Stimulated activated naive CD8-positive, alpha-beta T cell treated with anti-CD3 and anti-CD28 coated beads, Interleukin-15, amount 100 ng/mL, for 72 hours (primary cell): ENCODE measurements around the gene PLRG1.

Source experiments
- ATAC-seq: fragments of 150-1000 bp; cut with Tn5 transposase; 2 replicates; pipeline ENCODE4 v1.10.0; 2021; ENCODE audit warnings: mild to moderate bottlenecking, moderate library complexity
- DNase-seq, 2 donors: peaks; one replicate each; pipeline ENCODE4 v3.0.0; 2021 to 2022
- H3K27ac Mint-ChIP-seq, 2 donors: one replicate each; pipeline ENCODE4 v1.8.0; 2022; ENCODE audit warnings: mild to moderate bottlenecking in 2 of 2, mixed read lengths in 2 of 2, moderate library complexity in 2 of 2
- H3K27me3 Mint-ChIP-seq: one replicate; pipeline ENCODE4 v1.8.0; 2022; ENCODE audit warnings: mixed read lengths
- H3K4me1 Mint-ChIP-seq: one replicate; pipeline ENCODE4 v1.8.0; 2022; ENCODE audit warnings: mild to moderate bottlenecking, mixed read lengths
- H3K4me3 Mint-ChIP-seq, 2 donors: one replicate each; pipeline ENCODE4 v1.8.0; 2022; ENCODE audit warnings: mild to moderate bottlenecking in 2 of 2, mixed read lengths in 2 of 2, moderate library complexity in 1 of 2
- H3K9me3 Mint-ChIP-seq, 2 donors: one replicate each; pipeline ENCODE4 v1.8.0; 2022; ENCODE audit warnings: mixed read lengths in 2 of 2

Gene PLRG1

GRCh38 chr4:154511981-154512380 lies 38.2 kb downstream of the PLRG1 start:
- peaks cover 44% of the 10 kb centered on the region for H3K27me3 Mint-ChIP-seq
- H3K9me3 Mint-ChIP-seq, result no peaks in the 10 kb centered on the region
- no peaks in the 10 kb centered on the region for H3K4me1 Mint-ChIP-seq
- no peak overlapping the region for H3K27ac Mint-ChIP-seq
- ATAC-seq (no peak), DNase-seq (no peak)
- H3K4me3 Mint-ChIP-seq, result no peak overlapping the region

GRCh38 chr4:154511548-154511947 lies 38.7 kb downstream of the PLRG1 start:
- Mint-ChIP-seq H3K4me1 (no peaks in the 10 kb centered on the region), H3K27me3 (peaks cover 45% of the 10 kb centered on the region), H3K4me3 (no peak overlapping the region), H3K9me3 (no peaks in the 10 kb centered on the region), H3K27ac (no peak overlapping the region)
- no peak for DNase-seq
- ATAC-seq, result no peak

GRCh38 chr4:154507156-154507555 lies 43.0 kb downstream of the PLRG1 start:
- DNase-seq, result no peak
- no peaks in the 10 kb centered on the region for H3K9me3 Mint-ChIP-seq
- no peak overlapping the region for H3K4me3 Mint-ChIP-seq
- H3K27me3 Mint-ChIP-seq, result peaks cover 41% of the 10 kb centered on the region
- no peaks in the 10 kb centered on the region for H3K4me1 Mint-ChIP-seq
- no peak for ATAC-seq
- no peak overlapping the region for H3K27ac Mint-ChIP-seq

GRCh38 chr4:154506253-154506652 lies 43.9 kb downstream of the PLRG1 start:
- H3K27me3 Mint-ChIP-seq, result peaks cover 32% of the 10 kb centered on the region
- no peaks in the 10 kb centered on the region for H3K4me1 Mint-ChIP-seq
- no peak overlapping the region for H3K27ac Mint-ChIP-seq
- DNase-seq, result no peak
- ATAC-seq, result no peak
- no peaks in the 10 kb centered on the region for H3K9me3 Mint-ChIP-seq
- no peak overlapping the region for H3K4me3 Mint-ChIP-seq

- Mint-ChIP-seq H3K4me1 (no peaks in the 10 kb centered on the region), H3K4me3 (no peak overlapping the region), H3K27ac (no peak overlapping the region), H3K9me3 (no peaks in the 10 kb centered on the region), H3K27me3 (peaks cover 42% of the 10 kb centered on the region)
- DNase-seq, result no peak
- ATAC-seq, result no peak
Measured at GRCh38 chr4:154503598-154503997, 46.6 kb downstream of the PLRG1 start.

- Mint-ChIP-seq H3K4me1 (no peaks in the 10 kb centered on the region), H3K9me3 (no peaks in the 10 kb centered on the region), H3K27me3 (peaks cover 49% of the 10 kb centered on the region), H3K4me3 (no peak overlapping the region), H3K27ac (no peak overlapping the region)
- ATAC-seq (no peak), DNase-seq (no peak)
Measured at GRCh38 chr4:154502111-154502510, 48.1 kb downstream of the PLRG1 start.

- no peak overlapping the region for H3K4me3 Mint-ChIP-seq
- H3K27ac Mint-ChIP-seq, result no peak overlapping the region
- H3K9me3 Mint-ChIP-seq, result no peaks in the 10 kb centered on the region
- H3K27me3 Mint-ChIP-seq, result peaks cover 60% of the 10 kb centered on the region
- DNase-seq (no peak), ATAC-seq (no peak)
- H3K4me1 Mint-ChIP-seq, result no peaks in the 10 kb centered on the region
Measured at GRCh38 chr4:154497889-154498288, 52.3 kb downstream of the PLRG1 start.

GRCh38 chr4:154495867-154496266 lies 54.3 kb downstream of the PLRG1 start:
- ATAC-seq (no peak), DNase-seq (no peak)
- Mint-ChIP-seq H3K4me3 (no peak overlapping the region), H3K9me3 (no peaks in the 10 kb centered on the region), H3K27ac (no peak overlapping the region), H3K4me1 (peaks cover 17% of the 10 kb centered on the region), H3K27me3 (peaks cover 80% of the 10 kb centered on the region)

GRCh38 chr4:154492288-154492687 lies 57.9 kb downstream of the PLRG1 start:
- H3K27ac Mint-ChIP-seq, result no peak overlapping the region
- no peaks in the 10 kb centered on the region for H3K9me3 Mint-ChIP-seq
- no peak for ATAC-seq
- H3K27me3 Mint-ChIP-seq, result peaks cover 79% of the 10 kb centered on the region
- H3K4me3 Mint-ChIP-seq, result peak overlapping the region; percentile 35 to 86
- peaks cover 25% of the 10 kb centered on the region for H3K4me1 Mint-ChIP-seq
- no peak for DNase-seq

GRCh38 chr4:154491341-154492271 lies 58.6 kb downstream of the PLRG1 start, which contains the start of gene DCHS2:
TSS of gene DCHS2 (minus strand) at chr4:154491799. CDS start at chr4:154491355, 444 bp downstream.
- Mint-ChIP-seq H3K27me3 (peaks cover 72% of the 10 kb centered on the region), H3K27ac (no peak within 1 kb of the TSS), H3K4me1 (peaks cover 25% of the 10 kb centered on the region), H3K4me3 (peak within 1 kb of the TSS; percentile 84 to 86), H3K9me3 (no peaks in the 10 kb centered on the region)
- peak; percentile 69 for ATAC-seq
- peak; percentile 15 to 27 for DNase-seq

GRCh38 chr4:154490583-154491340 lies 59.4 kb downstream of the PLRG1 start:
- Mint-ChIP-seq H3K27ac (no peak overlapping the region), H3K4me1 (peaks cover 25% of the 10 kb centered on the region), H3K9me3 (no peaks in the 10 kb centered on the region), H3K4me3 (peak overlapping the region; percentile 84 to 86), H3K27me3 (peaks cover 65% of the 10 kb centered on the region)
- DNase-seq (peak; percentile 39 to 56), ATAC-seq (peak; percentile 84)

- peaks cover 59% of the 10 kb centered on the region for H3K27me3 Mint-ChIP-seq
- H3K4me3 Mint-ChIP-seq, result peak overlapping the region; percentile 84 to 86
- H3K9me3 Mint-ChIP-seq, result no peaks in the 10 kb centered on the region
- peaks cover 25% of the 10 kb centered on the region for H3K4me1 Mint-ChIP-seq
- peak; percentile 2 for ATAC-seq
- peak; percentile 9 to 10 for DNase-seq
- no peak overlapping the region for H3K27ac Mint-ChIP-seq
Measured at GRCh38 chr4:154490234-154490582, 60.0 kb downstream of the PLRG1 start.

- no peak overlapping the region for H3K4me3 Mint-ChIP-seq
- DNase-seq, result no peak
- H3K27ac Mint-ChIP-seq, result no peak overlapping the region
- H3K9me3 Mint-ChIP-seq, result no peaks in the 10 kb centered on the region
- peaks cover 59% of the 10 kb centered on the region for H3K27me3 Mint-ChIP-seq
- ATAC-seq, result no peak
- peaks cover 25% of the 10 kb centered on the region for H3K4me1 Mint-ChIP-seq
Measured at GRCh38 chr4:154489558-154490233, 60.5 kb downstream of the PLRG1 start.

GRCh38 chr4:154487145-154487544 lies 63.1 kb downstream of the PLRG1 start:
- Mint-ChIP-seq H3K9me3 (no peaks in the 10 kb centered on the region), H3K4me3 (no peak overlapping the region), H3K27ac (no peak overlapping the region), H3K4me1 (peaks cover 21% of the 10 kb centered on the region), H3K27me3 (peaks cover 35% of the 10 kb centered on the region)
- no peak for ATAC-seq
- DNase-seq, result no peak

GRCh38 chr4:154485127-154485773 lies 65.0 kb downstream of the PLRG1 start:
- Mint-ChIP-seq H3K27me3 (peaks cover 16% of the 10 kb centered on the region), H3K4me1 (peaks cover 2% of the 10 kb centered on the region), H3K27ac (no peak overlapping the region), H3K9me3 (no peaks in the 10 kb centered on the region), H3K4me3 (no peak overlapping the region)
- ATAC-seq (no peak), DNase-seq (no peak)
